SK-N-SH (cell line): Measurements from ENCODE around the gene GADL1. TPM values are rescaled to one million over a fixed set of nuclear protein-coding genes. Genes with fewer than 3 reads are reported as not detected.

ENCODE experiments used
- CTCF ChIA-PET: fragments of 300-600, 350-600 bp; formaldehyde crosslinking; extraction: SDS; loops from one replicate; lab custom pipeline; 2021; lab: Yijun Ruan, JAX
- POLR2A ChIA-PET: fragments of 350-600 bp; sonication (Branson Sonifier 250); formaldehyde crosslinking; extraction: SDS; loops from one replicate; lab custom pipeline; 2020; ENCODE audit warnings: antibody characterized with exemption, inconsistent platforms; lab: Yijun Ruan, JAX
- DNase-seq: peaks from one replicate; pipeline ENCODE4 v3.0.0; 2012
- H2AFZ ChIP-seq: fragments of 200-600 bp; sonication (generic); 2 replicates; pipeline ENCODE4 v1.8.1; 2016; ENCODE audit warnings: antibody characterized with exemption, mild to moderate bottlenecking, low read depth
- H3F3A ChIP-seq: fragments of 200-600 bp; sonication (generic); replicated peaks from 2 replicates; pipeline ENCODE3; 2016; ENCODE audit warnings: antibody characterized with exemption, mild to moderate bottlenecking; ENCODE audit not compliant: insufficient read depth
- H3K27ac ChIP-seq, 2 experiments: fragments of 200-500 bp in 1 of 2; fragments of 200-600 bp in 1 of 2; sonication (Bioruptor generic) in 1 of 2; sonication (generic), shearing (Covaris generic) in 1 of 2; 2 replicates each; pipeline versions ENCODE4 v1.5.1 to v1.6.1; 2014 to 2016; ENCODE audit warnings: low read depth in 2 of 2, inconsistent platforms in 1 of 2, low read length in 1 of 2, mild to moderate bottlenecking in 1 of 2, mixed read lengths in 1 of 2
- H3K27me3 ChIP-seq: fragments of 200-600 bp; sonication (generic), shearing (Covaris generic); 2 replicates; pipeline ENCODE4 v1.6.1; 2016; ENCODE audit warnings: mixed run types; ENCODE audit not compliant: insufficient read depth
- H3K36me3 ChIP-seq, 2 experiments: fragments of 200-500 bp in 1 of 2; fragments of 200-600 bp in 1 of 2; sonication (Bioruptor generic) in 1 of 2; sonication (generic) in 1 of 2; replicated peaks in 1 of 2; 2 replicates each; pipeline versions ENCODE3 to v1.5.1; 2014 to 2016; ENCODE audit warnings: low read length in 1 of 2, mild to moderate bottlenecking in 1 of 2; ENCODE audit not compliant: insufficient read depth in 2 of 2, control insufficient read depth in 1 of 2
- H3K4me1 ChIP-seq, 2 experiments: fragments of 200-500 bp in 1 of 2; fragments of 200-600 bp in 1 of 2; sonication (Bioruptor generic) in 1 of 2; sonication (generic), shearing (Covaris generic) in 1 of 2; 2 replicates each; pipeline versions ENCODE4 v1.5.1 to v1.6.1; 2014 to 2016; ENCODE audit warnings: low read depth in 1 of 2, low read length in 1 of 2, mixed run types in 1 of 2; ENCODE audit not compliant: insufficient read depth in 2 of 2, control insufficient read depth in 1 of 2
- H3K4me2 ChIP-seq: fragments of 200-600 bp; sonication (generic), shearing (Covaris generic); 2 replicates; pipeline ENCODE4 v1.6.1; 2017; ENCODE audit warnings: mixed run types
- H3K4me3 ChIP-seq, 2 experiments: fragments of 200-500 bp in 1 of 2; fragments of 200-600 bp in 1 of 2; sonication (Bioruptor generic) in 1 of 2; sonication (generic), shearing (Covaris generic) in 1 of 2; 2 replicates each; pipeline versions ENCODE4 v1.5.1 to v1.8.1; 2014 to 2016; ENCODE audit warnings: low read depth in 2 of 2, inconsistent platforms in 1 of 2, low read length in 1 of 2, mild to moderate bottlenecking in 1 of 2, mixed read lengths in 1 of 2, moderate library complexity in 1 of 2
- H3K79me2 ChIP-seq: fragments of 200-600 bp; sonication (generic); 2 replicates; pipeline ENCODE4 v1.8.1; 2017; ENCODE audit warnings: mild to moderate bottlenecking; ENCODE audit not compliant: insufficient read depth
- H3K9ac ChIP-seq: fragments of 200-600 bp; sonication (generic); 2 replicates; pipeline ENCODE4 v1.6.1; 2017; ENCODE audit warnings: mixed run types
- H3K9me2 ChIP-seq: fragments of 200-600 bp; sonication (generic); 2 replicates; pipeline ENCODE4 v1.6.1; 2017; ENCODE audit warnings: mixed run types
- H3K9me3 ChIP-seq: fragments of 200-600 bp; sonication (generic); 2 replicates; pipeline ENCODE4 v1.6.1; 2017; ENCODE audit warnings: mixed run types, mild to moderate bottlenecking, moderate library complexity
- H4K20me1 ChIP-seq: fragments of 200-600 bp; sonication (generic); 2 replicates; pipeline ENCODE4 v1.6.1; 2017; ENCODE audit warnings: mild to moderate bottlenecking, mixed run types; ENCODE audit not compliant: insufficient read depth
- CHD2 ChIP-seq: fragments of 150-350 bp; IDR thresholded peaks from 2 replicates; pipeline ENCODE4 v1.6.1; 2018; ENCODE audit warnings: low read length; ENCODE audit not compliant: partially characterized antibody
- CTCF ChIP-seq: fragments of 200-600 bp; sonication (generic); IDR thresholded peaks from 2 replicates; pipeline ENCODE4 v1.6.1; 2017; ENCODE audit warnings: antibody characterized with exemption, mild to moderate bottlenecking, moderate library complexity
- ELF1 ChIP-seq: IDR thresholded peaks from 2 replicates; pipeline ENCODE4 v1.4.0; 2012
- EP300 ChIP-seq, 2 experiments: IDR thresholded peaks; 2 replicates each; pipeline versions ENCODE4 v1.4.0 to v1.6.1; 2012; ENCODE audit warnings: borderline replicate concordance in 1 of 2, low read depth in 1 of 2, low read length in 1 of 2
- FOXM1 ChIP-seq: IDR thresholded peaks from 2 replicates; pipeline ENCODE4 v1.4.0; 2012; ENCODE audit warnings: low read depth, mild to moderate bottlenecking
- GABPA ChIP-seq: IDR thresholded peaks from 2 replicates; pipeline ENCODE4 v1.4.0; 2012; ENCODE audit warnings: low read depth, mild to moderate bottlenecking
- GATA2 ChIP-seq: sonication (generic); formaldehyde crosslinking; IDR thresholded peaks from 2 replicates; pipeline ENCODE4 v1.5.0; 2020; ENCODE audit warnings: mild to moderate bottlenecking, missing genetic modification reagents
- IRF3 ChIP-seq: fragments of 150-350 bp; IDR thresholded peaks from 2 replicates; pipeline ENCODE4 v1.6.1; 2016; ENCODE audit warnings: mild to moderate bottlenecking, low read depth, low read length
- JUND ChIP-seq: IDR thresholded peaks from 2 replicates; pipeline ENCODE4 v1.4.0; 2012
- MXI1 ChIP-seq: IDR thresholded peaks from 2 replicates; pipeline ENCODE4 v1.6.1; 2012; ENCODE audit warnings: mild to moderate bottlenecking, low read depth, low read length, improper control_type of control experiment
- NRF1 ChIP-seq: IDR thresholded peaks from 2 replicates; pipeline ENCODE4 v1.6.1; 2012; ENCODE audit warnings: low read depth, mild to moderate bottlenecking, low read length
- PBX3 ChIP-seq: IDR thresholded peaks from 2 replicates; pipeline ENCODE4; 2012
- RAD21 ChIP-seq: IDR thresholded peaks from 2 replicates; pipeline ENCODE4 v1.6.1; 2012; ENCODE audit warnings: mild to moderate bottlenecking, low read length
- RCOR1 ChIP-seq: fragments of 150-350 bp; IDR thresholded peaks from 2 replicates; pipeline ENCODE4 v1.6.1; 2017; ENCODE audit warnings: antibody characterized with exemption, low read length
- RFX5 ChIP-seq: IDR thresholded peaks from 2 replicates; pipeline ENCODE4 v1.6.1; 2012; ENCODE audit warnings: mild to moderate bottlenecking, improper control_type of control experiment, low read length
- SMC3 ChIP-seq: IDR thresholded peaks from 2 replicates; pipeline ENCODE4 v1.6.1; 2012; ENCODE audit warnings: low read depth, low read length, improper control_type of control experiment
- TAF1 ChIP-seq: IDR thresholded peaks from 2 replicates; pipeline ENCODE4 v1.6.1; 2012; ENCODE audit warnings: low read depth, mild to moderate bottlenecking, low read length, moderate library complexity, borderline replicate concordance
- USF1 ChIP-seq: IDR thresholded peaks from 2 replicates; pipeline ENCODE4 v1.4.0; 2012; ENCODE audit warnings: low read depth, borderline replicate concordance
- ZBTB33 ChIP-seq: IDR thresholded peaks from 2 replicates; pipeline ENCODE4 v1.4.0; 2012; ENCODE audit warnings: low read depth, borderline replicate concordance
- WGBS: methylation state at CpG from one replicate; pipeline ENCODE4 v1.1.6; 2017; ENCODE audit warnings: low lambda C conversion rate; 5-methylcytosine and 5-hydroxymethylcytosine counted together
- polyA plus RNA-seq, 3 experiments: library from polyadenylated mRNA; depleted of rRNA; stranded (reverse); fragments of >200 nt; gene quantifications; 2 replicates each; pipeline ENCODE4 v1.2.3, GENCODE V29; 2012

The GADL1 gene
- polyA plus RNA-seq, 1 of the 3 experiments (the other 2 are of a cell fraction), result not detected

- no peak for TF ChIP-seq SMC3
- no peak for TF ChIP-seq EP300 (IDR thresholded peaks at IDR 0.05; ENCODE audit: borderline replicate concordance in 1 of 2, low read depth in 1 of 2, low read length in 1 of 2)
- TF ChIP-seq FOXM1, result no peak
- no peak for TF ChIP-seq NRF1
- TF ChIP-seq RAD21, result no peak
- TF ChIP-seq IRF3, result no peak
- no peak for TF ChIP-seq RCOR1
- TF ChIP-seq CHD2, result no peak
- no peak for TF ChIP-seq RFX5
- no peak for TF ChIP-seq MXI1
- no peak for TF ChIP-seq ZBTB33
- TF ChIP-seq GABPA, result no peak
- no peak for TF ChIP-seq USF1
- TF ChIP-seq ELF1, result no peak
- no peak for TF ChIP-seq PBX3
- TF ChIP-seq GATA2 (CRISPR knock-in tag), result no peak
- TF ChIP-seq CTCF, result no peak
- no peak for TF ChIP-seq JUND
- no peak for TF ChIP-seq TAF1
- Histone ChIP-seq H2AFZ (no peak overlapping the region), H3F3A (no peaks in the 10 kb centered on the region), H4K20me1 (no peaks in the 10 kb centered on the region), H3K27ac (no peak overlapping the region), H3K27me3 (no peaks in the 10 kb centered on the region), H3K4me3 (no peak overlapping the region), H3K9me3 (no peaks in the 10 kb centered on the region), H3K36me3 (no peaks in the 10 kb centered on the region), H3K9ac (no peak overlapping the region), H3K79me2 (no peaks in the 10 kb centered on the region), H3K4me2 (no peak overlapping the region), H3K4me1 (no peaks in the 10 kb centered on the region), H3K9me2 (no peaks in the 10 kb centered on the region)
- POLR2A ChIA-PET, result no interaction called here
- no peak for DNase-seq
- WGBS, result 23% methylated on average over 2 of the region's 2 CpGs
- CTCF ChIA-PET, result interaction anchor here (1.3 kb wide), 1 partner anchor 18 kb away, joined by 4 read pairs; no protein-coding TSS in a partner anchor
These were observed 38.1 kb upstream of the GADL1 start for GRCh38 chr3:30932513-30933098.
